ENCODE data around the gene USP25.
"Not testable (repeated sequence)": the region's sequence is repeated elsewhere in the genome, so short reads cannot be mapped to it uniquely, and the experiment has no call there.

USP25 gene

GRCh38 chr21:15731243-15731613, 1.4 kb downstream of the USP25 start:
- no peak for DNase-seq (ENCODE audit: low read depth)

- DNase-seq (ENCODE audit: low read depth) = no peak
These were observed 2.7 kb downstream of the USP25 start for GRCh38 chr21:15732290-15732995.

DNA sequence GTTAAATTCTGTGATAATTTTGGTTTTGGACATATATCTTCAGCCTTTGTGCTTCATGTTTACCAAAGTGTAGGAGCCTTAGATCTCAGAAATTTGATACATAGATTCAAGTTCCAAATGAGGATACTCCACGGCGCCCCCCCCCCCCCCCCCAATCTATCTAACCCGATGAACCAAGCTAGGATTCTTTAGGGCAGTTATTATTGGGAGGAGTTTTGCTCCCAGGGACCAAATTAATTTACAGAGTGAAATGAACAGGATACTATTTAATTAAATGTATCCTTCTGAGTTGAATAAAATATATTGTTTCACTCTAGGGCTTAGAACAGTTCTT, 3.2 kb downstream of the USP25 start:
- no peak for DNase-seq (ENCODE audit: low read depth)

- no peak for DNase-seq (ENCODE audit: low read depth)
These were observed 5.6 kb downstream of the USP25 start for GRCh38 chr21:15735409-15735808.

GRCh38 chr21:15735931-15736330, 6.1 kb downstream of the USP25 start:
- DNase-seq (ENCODE audit: low read depth) = not testable (repeated sequence)

DNA sequence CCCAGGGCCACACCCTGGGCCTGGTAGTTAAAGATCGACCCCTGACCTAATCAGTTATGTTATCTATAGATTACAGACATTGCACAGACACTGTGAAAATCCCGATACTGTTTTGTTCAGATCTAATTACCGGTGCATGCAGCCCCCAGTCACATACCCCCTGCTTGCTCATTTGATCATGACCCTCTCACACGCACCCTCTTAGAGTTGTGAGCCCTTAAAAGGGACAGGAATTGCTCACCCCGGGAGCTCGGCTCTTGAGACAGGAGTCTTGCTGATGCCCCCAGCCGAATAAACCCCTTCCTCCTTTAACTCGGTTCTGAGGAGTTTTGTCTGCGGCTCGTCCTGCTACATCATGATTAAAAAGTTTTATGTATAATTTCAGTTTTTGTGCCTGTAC, 9.0 kb downstream of the USP25 start:
- not testable (repeated sequence) for DNase-seq (ENCODE audit: low read depth)

DNA sequence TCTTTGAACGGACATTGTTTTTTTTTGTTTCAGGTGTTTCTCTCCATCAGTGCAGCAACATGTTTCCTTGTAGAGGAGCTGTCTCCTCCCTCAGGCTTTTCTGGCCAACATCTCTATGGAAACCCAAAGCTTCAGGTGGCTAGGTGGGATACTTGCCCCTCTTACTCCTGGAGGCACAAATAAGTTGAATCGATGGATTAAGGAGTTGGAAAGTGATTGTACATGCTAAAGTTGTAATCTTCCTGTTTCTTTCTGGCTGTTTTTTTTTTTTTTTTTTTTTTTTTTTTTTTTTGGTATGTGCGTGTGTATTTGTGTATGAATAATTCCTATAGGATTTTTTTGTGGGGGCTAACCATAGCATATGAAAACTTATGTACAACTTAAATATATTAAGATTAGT, 10.6 kb downstream of the USP25 start:
- DNase-seq (ENCODE audit: low read depth) = no peak

DNA sequence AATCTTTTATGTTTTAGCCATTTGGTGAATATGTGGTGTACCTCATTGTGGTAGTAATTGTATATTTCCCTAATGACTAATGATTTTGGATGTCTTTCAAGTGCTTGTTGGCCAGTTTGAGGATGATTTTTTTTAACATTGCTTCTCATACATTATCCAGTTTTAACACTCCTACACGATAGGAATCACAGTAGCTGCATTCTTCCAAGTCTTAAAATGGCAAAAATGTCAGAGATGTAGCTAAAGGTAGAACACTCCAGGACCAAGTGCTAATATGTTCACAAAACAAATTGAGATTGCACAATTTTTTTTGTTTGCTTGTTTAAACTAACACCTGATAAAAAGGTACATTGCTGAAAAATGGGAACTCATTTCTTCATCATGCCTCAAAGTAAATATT, 11.7 kb downstream of the USP25 start:
- DNase-seq (ENCODE audit: low read depth) = peak; percentile 55

DNA sequence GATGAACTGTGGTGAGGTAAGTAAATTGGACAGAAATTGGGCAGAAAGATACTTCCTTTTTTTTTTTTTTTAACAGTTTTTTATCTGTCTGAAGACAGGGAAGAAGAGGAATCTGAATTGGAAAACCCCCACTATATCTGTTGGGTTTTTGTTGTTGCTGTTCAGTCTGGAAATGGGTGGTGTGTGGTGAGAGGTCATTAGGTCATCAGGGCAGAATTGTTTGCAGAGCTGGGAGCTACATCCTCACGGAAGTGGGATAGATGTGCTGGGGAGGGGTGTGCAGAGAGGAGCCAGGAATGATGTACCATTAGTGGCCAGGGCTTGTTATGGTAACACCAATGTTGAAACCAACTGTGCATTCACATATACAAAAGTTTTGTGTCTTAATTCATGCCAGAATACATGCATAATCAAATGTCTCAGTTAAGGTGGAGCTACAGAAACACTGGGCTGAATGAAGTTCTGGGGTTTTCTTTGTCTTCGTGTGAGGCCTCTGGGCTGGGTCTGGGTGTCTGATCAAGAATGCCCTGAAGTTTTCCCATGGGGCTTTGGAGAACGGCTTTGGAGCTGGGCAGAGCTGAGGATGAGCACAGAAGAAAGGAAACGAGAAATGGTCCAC, 12.4 kb downstream of the USP25 start:
- no peak for DNase-seq (ENCODE audit: low read depth)

- DNase-seq (ENCODE audit: low read depth) = no peak
These were observed 12.9 kb downstream of the USP25 start for GRCh38 chr21:15742694-15743093.

DNA sequence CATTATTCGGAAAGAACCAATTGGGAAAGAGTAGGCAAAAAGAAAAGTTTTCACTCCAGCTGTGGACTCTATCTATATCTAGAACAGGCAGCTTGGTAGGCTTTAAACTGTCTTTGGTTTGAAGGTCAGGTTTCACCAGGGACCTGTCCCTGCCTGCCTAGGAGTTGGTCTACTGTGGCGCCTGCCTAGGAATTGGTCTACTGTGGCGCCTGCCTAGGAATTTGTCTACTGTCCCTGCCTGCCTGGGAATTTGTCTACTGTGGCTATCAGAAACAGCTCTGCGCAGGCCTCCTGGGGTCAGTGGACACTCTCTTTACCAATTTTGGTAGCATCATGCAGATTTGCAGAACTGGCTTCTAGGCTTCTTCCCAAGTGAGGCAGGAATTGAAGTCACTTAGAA, 13.8 kb downstream of the USP25 start:
- no peak for DNase-seq (ENCODE audit: low read depth)

GRCh38 chr21:15744926-15745325, 15.1 kb downstream of the USP25 start:
- DNase-seq (ENCODE audit: low read depth) = no peak

DNA sequence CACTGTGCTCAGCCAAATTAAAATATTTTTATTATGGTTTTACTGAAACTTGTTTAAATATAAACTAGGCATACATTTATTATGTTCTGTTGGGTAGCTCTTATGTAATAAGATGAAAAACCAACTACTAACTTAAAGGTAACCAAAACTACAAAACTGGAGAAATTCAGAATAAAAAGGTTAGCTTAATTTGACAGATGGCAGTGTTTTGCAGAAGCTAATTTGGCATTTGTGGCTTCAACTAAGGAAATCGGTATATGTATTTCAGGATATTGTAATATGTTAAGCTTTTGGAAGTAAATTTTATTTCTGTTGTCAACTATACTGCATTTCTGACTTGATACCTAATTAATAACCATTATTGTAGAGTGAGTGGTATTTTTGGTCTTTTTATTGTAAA, 18.8 kb downstream of the USP25 start:
- DNase-seq (ENCODE audit: low read depth) = no peak

GRCh38 chr21:15749082-15749860, 19.5 kb downstream of the USP25 start:
- DNase-seq (ENCODE audit: low read depth) = no peak

GRCh38 chr21:15749861-15750159, 20.0 kb downstream of the USP25 start:
- DNase-seq (ENCODE audit: low read depth) = no peak

DNA sequence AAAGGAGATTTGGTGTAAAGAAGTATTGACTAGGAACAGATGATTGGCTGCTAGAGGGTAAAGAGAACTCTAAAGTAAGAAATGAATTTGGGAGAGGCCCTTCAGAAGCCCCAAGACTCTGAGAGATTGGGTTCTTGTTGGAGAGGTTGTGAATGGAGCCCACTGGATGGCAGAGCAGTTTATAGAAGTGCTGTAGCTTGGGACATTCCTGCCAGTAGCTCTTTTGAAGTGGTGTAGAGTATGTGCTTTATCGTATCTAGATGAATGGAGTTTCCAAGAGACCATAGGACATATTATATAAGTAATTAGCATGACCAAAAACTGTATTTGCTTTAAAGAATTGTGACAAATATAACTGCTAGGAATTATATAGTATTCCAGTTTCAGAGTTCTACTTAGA, 21.3 kb downstream of the USP25 start:
- no peak for DNase-seq (ENCODE audit: low read depth)

GRCh38 chr21:15751546-15751945, 21.8 kb downstream of the USP25 start:
- DNase-seq (ENCODE audit: low read depth) = no peak

GRCh38 chr21:15752763-15753407, 23.1 kb downstream of the USP25 start:
- DNase-seq (ENCODE audit: low read depth) = no peak

- DNase-seq (ENCODE audit: low read depth) = no peak
These were observed 24.0 kb downstream of the USP25 start for GRCh38 chr21:15753741-15754140.

DNA sequence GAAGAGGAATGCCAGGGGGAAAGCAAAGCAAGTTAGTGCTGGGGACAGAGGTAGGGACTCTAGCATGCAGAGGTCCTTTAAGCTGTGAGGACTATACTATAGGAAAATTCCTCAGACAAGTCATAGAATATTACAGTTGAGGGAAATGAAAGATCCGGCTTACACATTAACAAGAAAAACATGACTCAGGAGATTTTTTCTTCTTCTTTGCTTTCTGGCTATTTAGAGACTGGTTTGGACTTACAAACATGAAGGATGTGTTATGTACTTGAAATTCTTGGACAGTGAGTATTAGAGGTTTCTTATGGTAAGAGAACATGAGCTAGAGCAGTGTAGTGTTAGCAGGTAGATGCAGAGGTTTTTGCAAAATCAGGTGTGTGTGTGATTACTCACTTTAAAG, 24.9 kb downstream of the USP25 start:
- peak; percentile 56 for DNase-seq (ENCODE audit: low read depth)

GRCh38 chr21:15755125-15755524, 25.3 kb downstream of the USP25 start:
- DNase-seq (ENCODE audit: low read depth) = no peak

DNA sequence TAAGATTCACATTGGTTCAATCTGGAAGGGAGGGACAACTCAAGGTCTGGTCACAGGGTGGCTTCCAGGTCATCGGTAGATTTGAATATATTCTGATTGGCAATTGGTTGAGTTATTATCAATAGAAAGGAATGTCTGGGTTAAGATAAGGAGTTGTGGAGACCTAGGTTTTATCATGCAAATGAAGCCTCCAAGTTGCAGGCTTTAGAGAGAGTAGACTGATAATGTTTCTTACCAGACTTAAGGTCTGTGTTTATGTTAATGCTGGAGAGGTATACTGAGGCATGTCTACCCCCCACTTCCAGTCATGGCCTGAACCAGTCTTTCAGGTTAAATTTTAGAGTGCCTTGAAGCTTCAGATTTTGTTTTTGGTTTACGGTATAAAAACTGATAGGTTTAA, 29.7 kb downstream of the USP25 start:
- no peak for DNase-seq (ENCODE audit: low read depth)

DNA sequence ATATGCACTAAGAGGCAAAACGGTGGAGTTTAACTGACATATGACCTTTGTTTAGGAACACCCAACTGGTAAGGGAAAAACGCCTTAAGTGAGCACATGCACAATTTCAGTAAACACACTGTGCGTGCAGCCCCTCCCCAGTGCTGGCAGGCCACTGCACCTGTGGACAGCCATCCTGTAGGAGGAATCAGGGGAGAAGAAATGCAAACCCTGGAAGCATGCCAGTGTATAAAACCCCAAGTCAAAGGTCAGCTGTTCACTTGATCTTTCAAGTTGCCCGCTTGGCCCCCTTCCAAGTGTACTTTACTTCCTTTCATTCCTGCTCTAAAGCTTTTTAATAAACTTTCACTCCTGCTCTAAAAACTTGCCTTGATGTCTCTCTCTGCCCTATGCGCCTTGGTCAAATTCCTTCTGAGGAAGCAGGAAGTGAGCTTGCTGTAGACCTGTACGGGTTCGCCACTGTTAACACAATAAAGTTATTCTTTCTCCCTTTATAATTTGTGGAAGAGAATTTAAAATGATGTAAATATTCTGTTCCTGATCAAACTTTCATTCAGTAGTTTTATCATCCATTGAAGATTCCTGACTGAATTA, 31.8 kb downstream of the USP25 start:
- no peak for DNase-seq (ENCODE audit: low read depth)

Data from EH (cell line).